Erythroblast (primary cell): ENCODE measurements around the gene ESRRA.

Experiments used
- DNase-seq, 2 experiments: peaks; one replicate each; lab custom pipeline; 2025; lab: John Stamatoyannopoulos, UW
- GATA1 ChIP-seq: IDR thresholded peaks from 2 replicates; pipeline ENCODE4 v1.6.1; 2011; ENCODE audit warnings: low read depth, mild to moderate bottlenecking, control low read depth, low read length, moderate library complexity
- POLR2A ChIP-seq: IDR thresholded peaks from 2 replicates; pipeline ENCODE4 v1.6.1; 2011; ENCODE audit warnings: mild to moderate bottlenecking, low read length

The ESRRA gene

GRCh38 chr11:64291262-64291751 lies 14.0 kb upstream of the ESRRA start, which contains the start of gene KCNK4:
TSS of gene KCNK4 (plus strand) at chr11:64291302. CDS start at chr11:64293019, 1,717 bp downstream.
- TF ChIP-seq GATA1 (no peak), POLR2A (no peak)
- no peak for DNase-seq

- TF ChIP-seq POLR2A, result no peak
- no peak for TF ChIP-seq GATA1
- no peak for DNase-seq
Observed at GRCh38 chr11:64291752-64292459, 13.4 kb upstream of the ESRRA start.

- no peak for DNase-seq
- TF ChIP-seq POLR2A (no peak), GATA1 (no peak)
Observed at GRCh38 chr11:64292460-64293254, 12.7 kb upstream of the ESRRA start.

GRCh38 chr11:64294774-64295173 lies 10.6 kb upstream of the ESRRA start:
- TF ChIP-seq POLR2A, result no peak
- TF ChIP-seq GATA1, result no peak
- no peak for DNase-seq

GRCh38 chr11:64295760-64296159 lies 9.6 kb upstream of the ESRRA start:
- no peak for DNase-seq
- TF ChIP-seq POLR2A (no peak), GATA1 (no peak)

GRCh38 chr11:64296236-64296635 lies 9.1 kb upstream of the ESRRA start:
- TF ChIP-seq POLR2A (no peak), GATA1 (no peak)
- DNase-seq, result no peak

GRCh38 chr11:64296830-64297698 lies 8.3 kb upstream of the ESRRA start:
- DNase-seq, result no peak
- no peak for TF ChIP-seq GATA1
- no peak for TF ChIP-seq POLR2A

- DNase-seq, result no peak
- no peak for TF ChIP-seq POLR2A
- TF ChIP-seq GATA1, result no peak
Observed at GRCh38 chr11:64297699-64298358, 7.5 kb upstream of the ESRRA start.

- no peak for TF ChIP-seq POLR2A
- no peak for TF ChIP-seq GATA1
- peak; percentile 39 to 67 for DNase-seq
Observed at GRCh38 chr11:64298966-64299846, 6.1 kb upstream of the ESRRA start.

GRCh38 chr11:64299847-64300648 lies 5.3 kb upstream of the ESRRA start, which contains the start of gene CATSPERZ:
TSS of gene CATSPERZ (plus strand) at chr11:64300358. CDS start at chr11:64300411, 53 bp downstream.
- TF ChIP-seq POLR2A, result no peak
- no peak for TF ChIP-seq GATA1
- no peak for DNase-seq
